Activated CD8-positive, alpha-beta memory T cell treated with anti-CD3 and anti-CD28 coated beads for 48 hours (primary cell): ENCODE results near the gene USH2A.

Experiments used
- DNase-seq, 3 experiments: peaks; one replicate each; pipeline ENCODE4 v3.0.0-alpha.2; 2020; ENCODE audit warnings: low read depth in 2 of 3, low spot score in 2 of 3

The USH2A gene

DNA sequence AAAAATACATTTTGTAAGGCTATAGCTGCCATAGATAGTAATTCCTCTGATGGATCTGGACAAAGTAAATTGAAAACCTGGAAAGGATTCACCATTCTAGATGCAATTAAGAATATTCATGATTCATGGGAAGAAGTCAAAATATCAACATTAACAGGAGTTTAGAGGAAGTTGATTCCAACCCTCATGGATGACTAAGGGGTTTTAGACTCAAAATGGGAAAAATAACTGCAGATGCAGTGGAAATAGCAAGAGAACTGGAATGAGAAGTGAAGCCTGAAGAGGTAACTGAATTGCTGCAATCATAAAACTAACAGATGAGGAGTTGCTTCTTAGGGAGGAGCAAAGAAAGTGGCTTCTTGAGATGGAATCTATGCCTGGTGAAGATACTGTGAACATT lies 625.4 kb downstream of the USH2A start:
- no peak for DNase-seq

DNA sequence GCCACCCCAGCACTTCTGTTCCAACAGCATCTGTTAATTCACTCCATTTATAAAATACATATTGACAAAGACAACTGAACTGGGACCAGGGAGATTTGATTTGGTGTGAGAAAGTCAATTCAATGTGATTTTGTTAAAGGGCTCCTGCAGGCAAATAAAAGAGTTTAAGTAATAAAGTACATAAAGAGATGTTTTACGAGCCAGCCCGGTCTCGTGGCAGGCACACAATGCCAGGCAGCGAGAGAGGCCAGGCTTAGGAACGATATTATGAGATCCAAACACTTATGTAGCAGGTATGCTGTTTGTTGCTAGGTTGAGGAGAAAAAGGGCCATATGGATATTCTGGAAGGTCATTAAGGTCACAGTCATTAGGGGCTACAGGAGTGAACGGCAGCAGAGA lies 629.1 kb downstream of the USH2A start:
- no peak for DNase-seq

DNA sequence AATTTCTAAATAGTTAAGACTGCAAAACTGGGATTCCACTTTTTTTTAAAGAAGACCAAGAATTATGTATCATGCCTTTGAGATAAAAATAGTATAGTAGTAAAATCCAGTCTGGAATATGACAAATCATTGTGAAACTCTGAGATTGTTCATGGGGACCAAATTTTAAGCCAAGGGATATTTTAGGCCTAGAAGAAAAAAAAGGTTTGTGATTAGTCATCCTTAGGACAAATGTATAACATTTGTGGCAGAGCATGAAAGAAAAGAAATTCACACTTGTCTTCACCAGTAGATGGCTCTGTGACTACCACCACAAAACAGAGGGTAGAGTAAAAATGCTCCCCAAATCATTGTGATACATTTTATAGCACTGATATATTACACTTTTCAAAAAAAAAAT lies 630.1 kb downstream of the USH2A start:
- no peak for DNase-seq

DNA sequence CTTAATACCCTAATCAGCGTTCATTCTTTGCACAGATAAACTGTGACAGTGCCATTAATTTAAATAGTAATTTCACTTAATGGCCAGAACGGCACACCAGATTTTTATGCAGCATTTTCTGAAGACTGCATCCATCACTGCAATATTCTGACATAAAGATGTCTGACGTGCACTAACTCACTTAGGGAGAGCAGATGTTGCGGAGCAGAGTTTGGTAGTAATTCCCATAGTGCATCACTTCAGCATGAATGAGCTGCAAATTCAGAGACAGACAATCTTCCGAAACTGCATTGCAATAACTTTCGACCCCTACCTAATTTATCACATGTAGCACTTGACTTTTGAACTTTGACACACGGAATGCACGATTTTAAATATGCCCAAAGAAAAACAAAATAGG lies 630.8 kb downstream of the USH2A start:
- no peak for DNase-seq

DNA sequence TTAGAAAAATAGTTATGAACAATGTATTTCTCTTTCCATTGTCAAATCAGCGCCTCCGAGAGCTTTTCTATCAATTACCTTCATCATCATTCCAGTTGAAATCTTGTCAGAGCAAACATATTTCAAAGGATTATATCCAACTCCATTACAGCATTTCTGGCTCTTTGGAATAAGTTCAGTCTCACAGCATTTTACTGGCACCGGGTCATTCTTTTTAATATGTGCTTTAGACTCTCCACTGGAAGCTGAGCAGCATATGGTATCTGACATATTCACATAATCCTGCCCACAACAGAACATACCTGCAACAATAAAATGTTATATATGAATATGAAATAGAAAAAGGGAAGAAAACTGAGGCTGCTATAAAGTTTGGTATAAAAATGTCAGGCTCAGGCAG lies 633.3 kb downstream of the USH2A start:
- no peak for DNase-seq

DNA sequence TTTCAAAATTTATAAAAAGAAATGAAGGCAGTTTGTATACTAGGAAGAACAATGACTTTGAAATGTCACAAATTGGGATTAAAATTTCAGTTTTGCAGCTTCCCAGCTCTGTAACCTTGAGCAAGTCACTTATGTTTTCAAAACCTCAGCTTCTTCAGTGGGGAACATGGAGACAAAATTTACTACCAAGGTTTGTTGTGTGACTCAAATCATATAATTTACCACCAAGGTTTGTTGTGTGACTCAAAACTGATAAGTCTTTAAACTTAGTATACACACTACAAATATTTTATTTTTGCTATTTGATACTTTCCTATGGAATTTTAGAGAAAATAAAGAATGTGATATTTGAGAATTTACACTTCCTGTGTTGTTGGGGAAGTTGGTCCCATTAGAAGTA lies 636.3 kb downstream of the USH2A start:
- no peak for DNase-seq

DNA sequence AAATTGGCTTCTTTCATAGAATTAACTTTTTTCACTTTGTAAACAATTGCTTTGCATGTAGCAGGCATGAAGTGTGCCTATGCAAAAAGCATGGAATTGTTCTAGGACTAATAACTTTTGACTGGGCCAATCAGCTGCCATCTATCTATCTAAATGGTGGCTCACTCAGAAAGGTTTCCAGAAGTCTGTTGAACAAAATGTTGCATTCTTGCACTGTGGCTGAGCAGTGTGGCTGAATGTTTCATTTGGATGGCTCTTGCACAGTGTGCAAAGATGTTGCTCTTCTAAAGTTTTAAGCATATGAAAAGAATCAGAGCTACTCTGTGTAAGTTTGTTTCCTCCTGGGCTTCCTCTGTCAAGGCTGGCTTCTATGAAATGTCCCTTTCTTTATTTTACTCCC lies 642.6 kb downstream of the USH2A start:
- DNase-seq: no peak

DNA sequence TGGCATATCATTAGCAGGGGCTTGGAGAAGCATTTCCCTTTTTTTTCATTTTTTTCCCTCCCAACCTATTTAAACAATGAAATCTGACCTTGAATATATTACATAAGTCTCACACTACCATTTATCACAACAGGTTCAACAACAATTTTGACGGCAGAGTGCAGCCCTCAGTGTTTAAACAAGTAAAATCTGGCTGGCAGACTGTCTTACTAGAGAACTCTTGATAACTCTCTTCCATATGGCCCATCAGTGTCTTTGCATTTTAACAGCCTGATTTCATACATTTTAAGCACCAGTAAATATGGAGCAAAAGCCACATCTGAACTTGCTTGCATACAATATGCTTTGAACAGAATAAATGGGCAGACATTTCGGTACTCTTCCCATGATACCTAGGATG lies 643.1 kb downstream of the USH2A start:
- DNase-seq: no peak

DNA sequence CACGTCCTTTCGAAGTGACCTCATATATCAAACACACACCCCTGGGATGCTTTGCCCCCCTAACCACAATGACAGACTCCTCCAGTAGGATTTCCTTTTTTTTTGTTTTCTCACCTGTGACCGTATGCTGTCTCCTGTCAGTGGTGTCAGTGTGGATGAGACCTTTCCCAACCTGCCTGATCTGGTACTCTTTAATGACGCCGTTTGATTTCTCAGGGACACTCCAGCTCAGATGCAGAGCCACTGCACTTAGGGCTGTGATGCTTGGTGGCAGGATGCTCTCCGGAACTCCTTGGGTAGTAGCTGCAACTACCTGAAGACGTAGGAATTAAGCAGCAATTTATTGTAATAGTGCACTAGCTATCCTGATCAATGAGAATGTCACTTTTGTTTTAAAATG lies 643.5 kb downstream of the USH2A start:
- DNase-seq: no peak

DNA sequence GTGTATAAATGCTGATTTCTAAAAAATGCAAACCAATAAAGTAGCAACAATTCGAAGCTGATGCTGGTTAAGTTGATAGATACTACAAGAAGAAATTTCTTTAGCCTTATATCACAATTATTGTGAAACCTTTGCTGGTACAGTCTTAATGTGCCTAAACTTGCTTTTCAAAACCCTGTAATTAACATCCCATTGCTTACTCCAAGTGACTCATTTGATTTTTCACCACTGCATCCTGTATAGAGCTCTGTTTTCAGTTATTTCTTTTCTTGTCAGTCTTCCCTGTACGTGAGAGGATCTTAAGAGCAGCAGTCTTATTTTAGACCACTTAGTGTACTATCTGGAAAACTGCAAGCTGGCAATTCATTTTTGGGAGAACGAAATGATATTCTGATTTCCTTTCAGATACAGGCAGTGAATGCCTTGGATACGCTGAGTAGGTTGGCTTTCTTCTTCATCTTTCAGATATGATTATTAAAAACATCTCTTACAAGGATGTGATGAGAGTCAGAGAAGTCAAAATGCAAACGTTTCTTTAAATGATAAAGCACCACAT lies 645.8 kb downstream of the USH2A start:
- no peak for DNase-seq

DNA sequence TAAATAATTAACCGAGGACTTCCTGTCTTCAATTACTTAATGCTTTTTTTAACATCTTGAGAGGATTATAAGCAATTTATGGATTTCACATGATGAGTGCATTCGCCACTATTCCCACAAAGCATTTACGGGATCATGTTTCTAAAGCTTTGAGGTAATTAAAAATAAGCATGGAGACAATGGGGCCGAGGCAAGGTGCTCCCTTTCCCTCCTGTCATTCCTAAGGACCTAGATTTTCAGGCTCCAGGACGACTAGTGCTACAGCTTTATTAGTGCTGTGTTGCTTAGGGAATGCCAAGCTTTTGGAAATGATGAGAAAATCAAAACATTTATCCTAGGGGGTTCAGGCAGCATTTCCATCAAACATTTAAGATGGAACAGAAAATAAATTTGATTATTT lies 646.9 kb downstream of the USH2A start:
- DNase-seq: no peak

DNA sequence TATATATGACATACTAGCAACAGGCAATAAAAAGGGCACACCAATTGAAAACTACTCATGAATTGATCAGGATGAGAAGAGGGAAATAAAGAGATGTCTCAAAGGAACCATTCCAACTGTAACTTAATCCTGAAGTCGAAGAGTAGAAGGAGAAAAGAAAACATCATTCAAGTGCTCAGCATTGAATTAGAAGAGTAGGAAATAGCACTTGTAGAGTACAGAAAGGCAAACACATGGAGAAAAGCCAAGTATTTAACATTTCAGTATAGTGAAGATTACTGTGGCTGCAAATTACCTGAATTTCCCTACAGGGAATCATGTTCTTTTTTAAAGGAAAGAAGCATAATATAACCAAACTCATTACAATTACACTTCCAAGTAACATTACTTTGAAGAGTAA lies 651.1 kb downstream of the USH2A start:
- DNase-seq: no peak

DNA sequence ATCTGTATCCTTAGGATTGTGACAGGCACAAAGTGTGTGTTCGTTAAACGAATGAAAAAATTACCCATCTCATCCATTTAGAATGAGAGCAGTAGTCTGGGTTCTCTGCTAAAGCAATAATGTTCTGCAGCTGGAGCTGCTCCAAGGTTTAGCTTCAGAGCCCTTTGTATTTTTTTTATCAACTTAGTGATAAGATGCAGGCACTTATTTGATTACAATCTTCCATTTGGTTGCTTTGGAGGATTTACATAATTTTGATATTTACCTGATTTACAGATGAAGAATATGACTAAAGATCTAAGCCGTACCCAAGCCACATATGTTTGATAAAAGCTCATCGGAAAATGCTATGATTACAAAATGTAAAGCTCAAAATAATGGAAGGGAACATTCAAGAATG lies 654.9 kb downstream of the USH2A start:
- no peak for DNase-seq

DNA sequence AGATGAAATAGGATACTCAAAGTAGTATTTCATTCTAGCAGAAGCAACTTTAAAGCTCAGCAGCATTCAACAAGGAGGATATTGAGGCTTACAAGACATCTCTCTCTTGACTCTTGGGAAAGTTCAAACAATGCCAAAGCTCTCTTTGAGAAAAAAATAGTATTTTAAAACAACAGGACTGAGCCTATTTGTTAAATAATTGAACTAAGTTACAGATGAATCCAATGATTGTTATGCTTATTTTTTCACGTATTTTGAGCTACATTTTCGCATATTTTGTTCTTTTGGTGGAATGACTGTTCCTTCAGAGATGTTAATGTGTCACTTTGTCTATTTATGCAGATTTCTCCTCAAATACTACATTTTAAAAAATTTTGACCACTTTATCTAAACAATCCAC lies 655.5 kb downstream of the USH2A start:
- no peak for DNase-seq

DNA sequence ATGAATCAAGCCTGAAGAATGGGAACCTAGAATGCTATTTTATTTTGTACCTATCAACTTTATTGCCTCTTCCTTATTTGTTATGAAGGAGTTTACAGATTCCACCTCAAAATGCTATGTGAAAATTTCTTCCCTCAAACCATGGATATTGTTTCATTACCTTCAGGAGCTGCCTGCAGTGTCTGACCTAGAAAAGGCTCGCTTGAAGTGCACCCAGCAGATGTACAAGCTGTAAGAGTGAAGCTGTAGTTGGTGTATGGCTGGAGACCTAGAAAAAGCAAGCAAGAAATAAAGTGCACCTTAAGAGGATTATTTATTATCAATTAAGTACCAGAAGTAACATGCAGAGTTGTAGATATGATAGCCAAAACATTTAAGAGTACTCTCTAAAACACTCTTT lies 656.7 kb downstream of the USH2A start:
- no peak for DNase-seq

DNA sequence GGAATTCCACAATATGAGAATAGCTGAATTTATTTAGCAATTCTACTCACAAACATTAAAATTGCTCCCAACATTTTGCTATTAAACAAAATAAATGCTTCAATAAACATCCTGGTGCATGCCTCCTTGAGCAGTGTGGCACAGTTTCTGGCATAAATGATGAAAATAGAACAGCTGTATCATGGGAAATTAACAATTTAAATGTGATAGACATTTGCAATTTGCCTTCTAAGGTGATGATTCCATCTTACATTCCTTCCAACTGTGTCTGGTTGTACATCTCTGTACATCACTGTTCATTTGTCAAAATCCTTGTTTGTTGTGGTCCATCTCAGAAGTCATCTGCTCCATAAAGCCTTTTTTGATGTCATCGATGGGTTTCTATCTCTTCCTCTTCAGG lies 657.4 kb downstream of the USH2A start:
- DNase-seq: no peak

DNA sequence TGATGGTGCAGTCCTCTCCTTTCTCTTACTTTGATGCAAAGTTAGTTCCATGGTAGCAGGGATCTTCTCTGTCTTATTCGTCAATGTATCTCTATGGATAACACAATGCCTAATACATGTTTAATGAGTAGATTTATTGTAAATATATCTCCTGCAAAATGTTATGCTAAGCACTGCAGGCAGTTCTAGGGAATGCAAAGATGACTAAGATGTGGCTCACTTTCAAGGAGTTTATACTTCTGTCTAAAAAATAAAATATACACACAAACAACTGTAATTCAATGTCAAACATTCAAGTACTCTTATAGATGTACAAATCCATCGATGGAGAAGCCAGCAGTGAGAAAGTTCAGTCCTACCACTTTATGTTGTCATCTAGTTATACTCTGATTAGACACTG lies 661.8 kb downstream of the USH2A start:
- no peak for DNase-seq

DNA sequence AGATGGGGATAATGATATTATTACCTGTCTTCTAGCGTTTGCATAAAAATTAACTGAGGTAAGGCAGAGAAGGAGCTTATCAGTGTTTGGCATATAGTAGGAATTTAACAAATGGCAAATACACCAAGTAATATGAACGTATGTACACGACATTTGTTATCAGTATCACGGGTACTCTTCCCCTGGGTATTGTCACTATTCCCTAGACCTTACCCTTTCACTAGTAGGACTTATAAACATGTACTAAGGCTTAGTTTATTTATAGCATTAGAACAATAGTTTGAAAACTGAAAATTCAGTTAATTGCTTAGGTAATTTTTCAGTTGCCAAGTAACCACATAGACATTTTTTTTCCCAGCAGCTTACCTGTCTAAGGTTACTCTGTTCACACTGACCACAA lies 669.1 kb downstream of the USH2A start:
- no peak for DNase-seq

DNA sequence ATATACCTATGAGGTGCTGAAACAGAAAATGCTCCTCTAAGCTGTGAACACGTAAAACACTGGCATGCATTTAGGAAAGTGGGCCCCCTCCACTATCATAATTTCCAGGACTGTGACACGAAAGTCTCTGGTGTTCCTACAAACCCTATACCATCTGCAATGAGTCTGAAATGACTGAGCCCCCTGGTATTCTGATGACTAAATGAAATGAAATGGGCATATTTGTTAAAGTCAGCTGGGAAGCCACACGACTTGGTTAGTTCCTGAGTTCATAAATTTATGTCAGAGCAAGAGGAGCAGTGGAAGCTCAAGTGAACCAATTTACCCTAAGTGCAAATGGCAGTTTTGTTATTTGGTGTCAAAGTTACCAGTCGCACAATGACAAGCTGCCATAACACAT lies 673.8 kb downstream of the USH2A start:
- DNase-seq: no peak

DNA sequence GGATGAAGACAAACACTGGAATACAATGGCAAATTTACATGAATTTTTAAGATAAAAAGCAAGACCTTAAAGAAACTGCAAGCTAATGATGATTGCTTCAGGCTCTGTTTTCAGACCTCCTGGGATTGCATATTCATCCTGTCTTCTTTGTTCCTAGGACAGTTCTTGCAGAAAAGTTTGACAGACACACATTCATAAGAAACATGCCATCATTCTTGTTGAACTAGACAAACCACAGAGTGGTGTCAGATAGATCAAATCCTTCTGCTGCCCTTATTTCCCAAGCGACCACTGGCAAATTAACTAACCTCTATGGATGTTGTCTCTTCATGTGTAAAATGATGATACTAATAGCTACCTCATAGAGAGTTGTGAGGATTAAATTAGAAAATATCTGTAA lies 674.8 kb downstream of the USH2A start:
- DNase-seq: no peak

DNA sequence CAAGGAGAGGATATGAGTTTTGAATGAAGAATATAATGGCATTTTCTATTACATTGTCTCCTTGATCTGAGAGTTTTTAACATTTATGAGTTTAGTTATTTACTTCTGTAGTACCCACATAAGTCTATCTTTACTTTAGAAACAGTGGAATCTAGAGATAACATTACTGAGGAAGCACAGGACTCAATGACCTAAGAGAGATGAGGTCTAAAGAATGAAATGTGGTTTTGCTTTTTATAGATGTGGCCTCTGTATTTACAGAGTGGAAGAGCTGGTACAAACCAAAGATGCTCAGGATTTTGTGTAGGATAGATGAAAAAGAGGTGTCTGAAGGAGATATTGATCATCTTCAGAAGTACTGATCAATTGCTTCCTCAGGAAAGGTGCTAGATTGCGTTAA lies 678.8 kb downstream of the USH2A start:
- no peak for DNase-seq

DNA sequence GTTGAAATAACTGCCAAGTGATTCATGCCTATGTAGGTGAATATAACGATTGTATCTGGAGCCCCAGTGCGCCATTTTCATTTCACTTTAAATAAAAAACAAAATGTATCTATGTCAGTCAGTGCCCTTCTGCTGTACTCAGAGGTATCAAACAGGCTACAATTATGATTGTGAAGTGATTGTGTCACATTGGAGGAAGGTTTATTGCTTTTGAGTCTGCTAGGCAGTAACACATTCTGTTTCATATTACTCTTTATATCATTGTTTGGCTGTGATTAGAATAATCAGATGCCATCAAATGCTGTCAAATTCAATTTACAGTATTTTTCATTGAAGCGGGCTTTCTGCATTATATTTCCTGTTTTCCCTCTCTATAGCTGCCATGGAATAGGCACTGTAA lies 684.2 kb downstream of the USH2A start:
- DNase-seq: no peak

DNA sequence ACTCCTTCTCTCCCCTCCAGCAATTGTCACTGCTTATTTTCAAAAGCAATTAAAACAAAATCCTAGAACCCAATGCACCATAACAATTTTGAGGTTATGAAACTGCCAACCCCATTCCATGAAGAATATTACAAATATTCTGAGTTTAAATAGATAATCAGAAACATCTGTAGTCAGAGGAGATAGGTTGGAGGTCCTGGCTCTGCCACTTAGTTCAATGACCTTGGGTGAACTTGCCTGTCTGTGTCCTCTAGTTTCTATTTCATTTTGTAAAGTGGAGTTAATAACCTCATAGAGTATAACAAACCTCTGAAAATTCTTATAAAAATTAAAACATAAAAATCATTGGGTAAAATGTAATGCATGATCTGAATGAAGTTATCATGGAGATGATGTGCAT lies 691.5 kb downstream of the USH2A start:
- DNase-seq: no peak

DNA sequence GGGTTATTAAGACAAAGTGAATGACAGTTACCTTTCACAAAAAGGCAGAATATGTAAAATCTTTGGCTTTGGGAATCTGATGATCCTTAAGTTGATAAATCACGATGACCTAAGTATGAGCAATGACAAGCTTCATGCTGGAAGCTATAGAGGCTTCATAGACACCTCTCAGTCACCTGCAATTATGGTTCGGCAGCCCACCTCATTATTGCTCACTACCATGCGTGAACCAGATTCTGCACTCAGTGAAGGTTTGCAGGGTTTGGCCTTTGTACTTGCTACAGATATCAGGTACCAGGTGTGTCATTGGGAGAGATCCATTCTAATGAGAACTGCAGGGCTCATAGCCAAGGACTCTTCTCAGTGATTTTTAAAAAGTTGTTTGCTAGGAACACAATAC lies 692.6 kb downstream of the USH2A start:
- no peak for DNase-seq
